ENCODE results near the gene MOV10L1.

GRCh38 chr22:50087646-50088045 lies 2.2 kb upstream of the MOV10L1 start:
- TF ChIP-seq POLR2A (IDR thresholded peaks at IDR 0.05): no peak
- TF ChIP-seq CTCF (IDR thresholded peaks at IDR 0.05): no peak
- no peak for TF ChIP-seq EP300 (IDR thresholded peaks at IDR 0.05)
